CD4-positive, alpha-beta T cell treated with Interferon gamma for 1 hour (primary cell): Measurements from ENCODE around the gene DNASE1L2.
"Not testable (repeated sequence)": the region's sequence is repeated elsewhere in the genome, so short reads cannot be mapped to it uniquely, and the experiment has no call there.

Source experiments
- DNase-seq: peaks from one replicate; pipeline ENCODE4 v3.0.0-alpha.2; 2020

Gene DNASE1L2

DNA sequence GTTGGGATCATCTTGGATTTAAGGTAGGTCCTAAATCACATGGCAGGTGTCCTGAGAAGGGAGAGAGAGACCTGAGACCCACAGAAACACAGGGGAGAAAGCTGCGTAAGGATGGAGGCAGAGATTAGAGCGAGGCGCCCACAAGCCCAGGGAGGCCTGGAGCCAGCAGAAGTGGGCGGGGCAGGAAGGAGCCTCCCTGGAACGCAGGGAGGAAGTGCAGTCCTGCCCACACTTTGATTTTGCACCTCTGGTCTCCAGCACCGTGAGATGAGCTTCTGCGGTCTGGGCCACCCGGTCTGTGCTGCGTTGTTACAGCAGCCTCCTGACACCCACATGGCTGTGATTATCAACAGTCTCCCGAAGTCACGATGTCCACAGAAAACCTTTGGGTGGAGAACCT lies 6.4 kb downstream of the DNASE1L2 start:
- DNase-seq, result no peak

DNA sequence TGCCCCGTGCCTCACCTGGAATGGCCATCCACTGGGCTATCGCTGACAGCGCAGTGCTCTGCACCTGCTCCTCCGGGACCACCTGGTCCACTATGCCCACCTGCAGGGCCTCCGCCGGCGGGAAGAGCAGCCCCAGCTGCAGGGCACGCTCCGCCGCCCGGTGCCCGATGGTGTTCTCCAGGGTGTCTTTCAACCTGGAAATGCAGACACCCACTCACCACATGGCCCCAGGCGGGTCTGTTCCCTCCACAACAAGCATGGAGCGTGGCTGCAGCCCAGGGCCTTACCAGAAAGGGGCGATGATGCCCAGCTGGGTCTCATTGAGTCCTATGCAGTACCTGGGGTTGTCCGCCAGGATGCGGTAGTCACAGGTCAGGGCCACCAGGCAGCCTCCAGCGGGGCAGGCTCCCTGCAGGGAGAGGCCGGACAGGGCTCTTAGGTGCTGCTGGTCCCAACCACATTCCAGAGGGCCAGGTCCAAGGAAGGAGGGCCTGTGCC lies 6.8 kb downstream of the DNASE1L2 start:
- DNase-seq, result no peak

DNA sequence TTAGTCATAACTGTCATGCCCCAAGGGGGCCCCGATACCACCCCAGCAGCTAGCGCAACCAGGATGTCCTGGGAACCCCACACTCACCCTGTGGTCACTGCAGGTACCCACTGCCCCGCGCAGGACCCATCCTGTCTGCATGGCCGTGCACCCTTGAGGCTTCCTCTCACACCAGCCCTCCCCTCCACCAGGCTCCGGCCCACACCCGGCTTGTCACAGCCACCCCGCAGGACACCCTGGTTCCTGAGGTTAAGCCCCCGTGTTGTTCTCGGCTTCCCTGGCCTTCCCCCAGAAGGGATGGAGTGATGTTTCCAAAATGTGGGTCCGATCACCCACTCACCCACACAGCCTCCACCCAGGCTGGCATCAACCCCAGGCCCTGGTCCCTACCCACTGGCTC lies 7.5 kb downstream of the DNASE1L2 start:
- DNase-seq, result no peak

DNA sequence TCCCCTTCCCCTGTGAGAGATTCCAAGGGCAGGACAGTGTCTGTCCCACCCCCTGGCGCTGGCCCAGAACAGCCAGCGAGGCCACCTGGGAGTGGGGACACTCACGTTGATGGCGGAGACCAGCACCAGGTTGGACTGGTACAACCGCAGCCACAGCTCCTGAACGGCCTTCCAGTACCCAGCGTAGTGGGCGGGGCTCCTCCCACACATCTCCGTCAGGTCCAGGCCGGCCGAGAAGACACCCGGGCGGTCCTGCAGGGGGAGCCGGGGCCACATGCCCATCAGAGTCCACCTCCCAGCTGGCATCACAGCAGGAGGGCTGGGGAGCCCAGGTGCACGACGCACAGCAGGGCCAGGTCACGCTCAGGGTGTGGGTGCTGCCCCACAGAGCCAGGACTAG lies 8.1 kb downstream of the DNASE1L2 start:
- no peak for DNase-seq

DNA sequence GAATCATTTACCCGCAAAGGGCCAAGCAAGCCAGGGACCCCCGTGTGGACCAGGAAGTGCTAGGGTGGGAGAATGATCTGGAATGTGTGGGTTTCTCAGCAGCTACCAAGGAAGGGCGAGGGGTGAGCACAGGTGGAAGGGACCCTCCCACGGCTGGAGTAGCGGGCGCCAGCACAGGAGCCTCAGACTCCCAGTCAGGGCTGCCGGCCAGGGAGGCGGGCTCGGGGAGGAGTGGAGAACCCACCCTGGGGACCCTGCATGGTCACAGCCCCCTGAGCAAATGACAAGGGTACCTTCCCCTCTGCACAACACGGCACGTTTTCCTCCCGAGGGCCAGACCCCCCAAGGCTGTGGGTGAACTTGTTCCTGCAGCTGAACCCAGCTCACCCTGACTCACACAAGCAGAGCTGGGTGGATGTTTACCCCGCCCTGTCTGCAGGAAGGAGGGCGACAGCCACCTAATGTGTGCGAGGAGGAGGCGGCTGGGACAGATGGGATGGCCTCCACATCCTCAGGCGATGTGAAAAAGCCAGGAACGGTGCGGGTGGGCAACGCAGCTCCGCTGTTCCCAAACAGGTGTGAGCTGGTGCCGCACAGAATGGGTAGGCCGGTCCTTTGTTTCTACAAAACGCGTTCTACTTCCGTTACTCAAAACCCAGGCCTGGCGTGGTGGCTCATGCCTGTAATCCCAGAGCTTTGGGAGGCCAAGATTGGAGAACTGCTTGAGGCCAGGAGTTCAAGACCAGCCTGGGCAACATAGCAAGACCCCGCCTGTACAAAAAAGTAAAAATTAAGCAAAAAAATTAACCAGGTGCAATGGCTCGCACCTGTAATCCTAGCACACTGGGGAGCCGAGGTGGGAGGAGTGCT lies 8.9 kb downstream of the DNASE1L2 start:
- DNase-seq, result no peak

DNA sequence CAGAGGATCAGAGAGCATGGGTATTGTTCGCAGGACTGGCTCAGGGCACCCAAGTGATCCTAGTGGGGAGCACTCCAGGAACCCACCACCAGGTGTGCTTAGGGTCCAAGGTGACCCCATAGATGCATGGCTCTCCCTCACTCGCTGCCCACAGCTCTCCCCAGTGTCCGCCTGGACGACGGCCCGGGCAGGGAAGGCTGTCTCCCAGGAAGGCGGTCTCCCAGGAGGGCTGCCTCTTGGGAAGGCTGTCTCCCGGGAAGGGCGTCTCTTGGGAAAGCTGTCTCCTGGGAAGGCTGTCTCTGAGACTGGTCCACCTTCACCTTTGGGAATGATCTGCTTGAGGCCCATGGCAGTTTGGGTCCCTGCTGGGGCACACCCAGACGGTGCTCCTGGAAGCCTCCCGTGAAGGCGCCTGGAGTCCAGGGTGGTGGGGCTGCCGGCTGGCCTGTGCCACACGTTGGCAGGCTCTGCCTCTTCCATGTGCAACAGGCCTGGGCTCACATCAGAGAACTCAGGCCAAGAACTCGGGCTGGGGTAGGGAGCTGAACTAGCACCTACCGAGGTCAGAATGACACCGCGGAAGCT lies 10.1 kb downstream of the DNASE1L2 start:
- DNase-seq, result no peak

DNA sequence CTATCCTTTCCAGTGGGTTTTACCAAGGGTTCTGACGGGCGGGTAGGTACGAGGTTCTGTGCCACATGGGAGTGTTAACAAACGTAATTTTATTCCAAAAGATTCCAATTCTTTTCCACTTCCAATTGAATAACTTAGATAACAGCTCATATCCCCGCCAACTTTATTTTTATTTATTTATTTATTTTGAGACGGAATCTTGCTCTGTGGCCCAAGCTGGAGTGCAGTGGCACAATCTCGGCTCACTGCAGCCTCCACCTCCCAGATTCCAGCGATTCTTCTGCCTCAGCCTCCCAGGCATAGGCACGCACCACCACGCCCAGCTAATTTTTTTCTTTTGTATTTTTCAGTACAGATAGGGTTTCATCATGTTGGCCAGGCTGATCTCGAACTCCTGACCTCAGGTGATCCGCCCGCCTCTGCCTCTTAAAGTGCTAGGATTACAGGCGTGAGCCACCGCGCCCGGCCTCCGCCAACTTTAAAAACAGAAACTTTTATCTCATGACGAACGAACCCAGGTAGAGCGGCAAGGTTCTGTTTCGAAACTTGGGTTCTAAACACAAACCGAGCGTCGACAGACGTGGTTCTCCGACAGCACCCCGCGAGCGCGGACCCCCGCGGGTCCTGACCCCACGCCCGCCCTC lies 14.5 kb downstream of the DNASE1L2 start:
- peak; percentile 53 for DNase-seq

DNA sequence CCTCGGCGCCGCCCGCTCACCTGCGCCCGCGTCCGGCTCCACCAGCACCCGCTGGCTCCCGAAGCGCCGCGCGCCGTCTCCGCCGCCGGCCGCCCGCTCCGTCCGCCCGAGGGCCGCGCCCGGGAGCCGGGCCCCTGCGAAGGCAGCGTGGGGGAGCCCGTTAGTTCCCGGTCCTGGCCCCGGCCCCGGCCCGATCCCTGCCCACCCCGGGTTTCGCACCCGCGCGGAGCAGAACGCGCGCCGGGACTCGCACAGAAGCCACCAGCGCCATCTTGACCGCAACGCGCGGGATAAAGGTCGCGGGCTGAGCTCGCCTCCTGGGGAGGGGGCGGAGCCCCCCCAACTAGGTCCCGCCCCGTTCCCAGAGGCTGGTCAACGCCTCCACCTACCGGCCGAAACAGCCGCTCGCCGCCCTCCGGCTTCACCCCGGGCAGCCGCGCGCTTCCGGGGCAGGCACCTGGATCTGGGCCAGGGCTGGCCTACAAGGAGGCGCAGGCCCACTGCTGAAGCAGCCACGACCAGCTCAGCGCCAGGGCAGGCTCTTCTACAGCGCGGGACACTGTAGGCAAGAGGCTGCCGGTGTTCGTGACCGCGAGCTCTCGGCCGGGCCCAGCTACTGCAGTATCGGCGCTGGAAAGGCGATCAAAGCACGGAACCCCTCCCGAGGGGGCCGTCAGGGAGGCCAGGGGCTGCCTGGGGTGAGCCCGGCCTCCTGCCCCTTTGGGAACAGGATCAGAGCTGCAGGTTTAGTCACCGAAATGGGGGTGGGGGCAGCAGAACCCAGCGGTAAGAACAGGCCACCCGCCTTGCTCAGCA lies 15.3 kb downstream of the DNASE1L2 start, which contains the start of gene ECI1:
Gene ECI1, minus strand, starts transcription at position 292 of the 816 bp plus-strand sequence. Its CDS starts 21 bp downstream, at position 271.
- peak; percentile 87 for DNase-seq

DNA sequence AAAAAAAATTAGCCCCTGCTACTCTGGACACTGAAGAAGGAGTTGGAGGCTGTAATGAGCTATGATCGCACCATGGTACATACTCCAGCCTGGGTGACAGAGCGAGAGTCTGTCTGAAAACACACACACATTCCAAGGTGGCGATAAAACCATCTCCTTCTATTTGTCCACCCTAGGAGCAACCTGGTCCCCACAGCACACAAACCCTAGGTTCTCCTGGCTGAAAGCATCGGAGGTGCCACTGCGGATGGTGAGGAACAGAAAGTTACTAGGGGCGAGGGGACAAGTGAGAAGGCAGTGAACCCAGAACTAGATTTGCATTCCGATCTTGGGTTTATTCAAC lies 16.5 kb downstream of the DNASE1L2 start:
- DNase-seq, result no peak

DNA sequence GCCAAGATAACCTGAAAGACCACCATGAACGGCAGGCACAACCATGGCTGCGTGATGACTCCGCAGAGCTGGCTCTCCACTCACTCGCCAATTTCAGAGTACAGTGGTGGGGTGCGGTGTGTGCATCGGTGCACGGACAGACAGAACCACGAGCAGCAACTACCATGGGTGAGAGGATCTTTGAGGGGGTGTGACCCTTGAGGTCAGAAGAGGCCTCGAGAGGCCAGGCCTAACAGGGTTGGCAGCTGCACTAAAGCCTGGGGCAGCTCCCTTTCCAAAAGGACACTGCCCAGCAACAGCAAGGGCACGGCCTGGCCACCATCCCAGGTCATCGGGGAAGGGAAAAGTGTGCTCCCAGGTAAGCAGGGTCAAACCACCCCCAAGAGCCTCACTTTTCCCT lies 17.0 kb downstream of the DNASE1L2 start:
- DNase-seq, result no peak

DNA sequence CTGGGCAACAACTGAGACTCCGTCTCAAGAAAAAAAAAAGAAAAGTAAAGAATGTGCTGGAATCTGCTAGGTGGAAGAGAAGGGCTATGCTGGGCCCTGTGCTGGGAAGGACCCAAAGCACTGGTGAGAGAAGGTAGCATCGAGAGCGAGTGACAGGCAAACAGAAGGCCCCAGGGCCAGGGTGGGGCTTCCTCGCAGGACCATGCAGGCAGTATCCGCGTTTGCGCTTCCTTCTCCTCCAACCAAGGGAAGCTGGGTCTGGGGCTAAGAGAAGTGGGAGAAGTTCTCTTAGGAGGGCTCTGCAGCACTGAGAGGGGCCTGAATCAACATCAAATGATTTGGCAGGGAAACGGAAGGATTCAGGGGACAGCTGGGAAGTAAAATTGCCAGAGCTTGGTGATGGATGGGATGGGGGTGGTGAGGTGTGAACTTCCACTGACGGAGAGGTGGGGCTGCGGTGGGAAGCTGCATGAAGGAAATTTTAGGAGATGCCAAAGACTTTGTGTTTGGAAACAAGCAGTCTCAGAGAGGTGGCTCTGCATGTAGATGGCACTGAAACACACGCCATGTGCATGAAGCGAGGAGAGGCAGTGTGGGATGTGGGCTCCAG lies 20.4 kb downstream of the DNASE1L2 start:
- no peak for DNase-seq

DNA sequence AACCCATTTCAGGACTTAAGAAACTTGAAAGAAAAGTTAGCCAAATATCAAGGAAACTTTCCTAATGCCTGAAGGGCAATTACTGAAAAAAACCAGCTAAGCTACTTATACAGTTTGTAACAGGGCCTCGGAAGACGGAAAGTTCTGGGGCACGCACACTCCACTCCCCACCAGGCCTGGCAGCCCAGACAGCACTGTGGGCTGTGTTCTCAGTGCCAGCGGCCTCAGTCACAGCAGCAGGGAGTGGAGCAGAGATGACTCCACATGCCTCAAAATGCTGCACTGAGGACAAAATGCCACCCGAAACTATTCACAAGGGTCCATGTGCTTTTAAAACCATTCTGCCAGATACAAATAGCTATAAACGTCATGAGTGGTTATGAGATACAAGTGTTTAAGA lies 21.5 kb downstream of the DNASE1L2 start:
- DNase-seq, result no peak

DNA sequence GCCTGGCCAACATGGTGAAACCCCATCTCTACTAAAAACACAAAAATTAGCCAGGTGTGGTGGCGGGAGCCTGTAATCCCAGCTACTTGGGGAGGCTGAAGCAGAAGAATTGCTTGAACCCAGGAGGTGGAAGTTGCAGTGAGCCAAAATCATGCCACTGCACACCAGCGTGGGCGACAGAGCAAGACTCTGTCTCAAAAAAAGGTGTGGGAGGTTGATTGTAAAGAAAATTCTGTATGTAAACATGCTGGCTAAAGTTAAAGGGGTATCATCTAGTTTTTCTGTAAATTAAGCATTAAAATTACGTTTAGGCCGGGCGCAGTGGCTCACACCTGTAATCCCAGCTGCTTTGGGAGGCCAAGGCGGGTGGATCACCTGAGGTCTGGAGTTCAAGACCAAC lies 22.3 kb downstream of the DNASE1L2 start:
- DNase-seq, result not testable (repeated sequence)

DNA sequence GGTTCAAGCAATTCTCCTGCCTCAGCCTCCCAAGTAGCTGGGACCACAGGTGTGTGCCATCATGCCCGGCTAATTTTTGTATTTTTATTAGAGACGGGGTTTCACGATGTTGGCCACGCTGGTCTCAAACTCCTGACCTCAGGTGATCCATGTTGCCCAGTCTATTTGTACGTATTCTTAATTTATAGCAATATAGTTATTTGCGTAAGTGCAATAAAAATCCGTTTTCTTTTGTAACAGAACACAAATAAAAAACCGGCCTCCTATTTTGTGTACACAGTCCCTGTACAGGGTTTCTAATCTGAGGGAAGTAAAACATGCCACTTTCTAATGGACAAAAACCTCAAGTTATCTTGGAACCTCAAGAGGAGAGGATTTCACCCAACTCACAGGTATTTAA lies 24.0 kb downstream of the DNASE1L2 start:
- DNase-seq, result no peak

DNA sequence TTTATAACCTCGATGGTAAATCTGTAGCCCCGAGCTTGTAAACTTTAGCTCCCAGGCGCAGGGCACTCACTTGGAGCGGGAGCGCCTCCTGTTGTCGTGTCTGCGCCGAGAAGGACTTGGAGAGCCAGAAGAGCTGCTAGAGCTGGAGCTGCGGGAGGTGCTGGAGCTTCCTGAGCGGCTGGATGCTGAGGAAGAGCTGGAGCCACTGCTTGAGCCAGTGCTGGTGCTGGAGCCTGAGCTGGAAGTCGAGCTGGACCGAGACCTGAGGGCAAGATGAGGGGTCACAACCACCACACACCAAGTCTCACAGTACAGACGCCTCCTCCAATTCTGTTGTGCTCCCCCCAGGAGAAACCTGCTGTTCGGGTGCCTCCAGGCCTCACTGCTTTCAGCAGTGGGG lies 26.8 kb downstream of the DNASE1L2 start:
- DNase-seq, result not testable (repeated sequence)

DNA sequence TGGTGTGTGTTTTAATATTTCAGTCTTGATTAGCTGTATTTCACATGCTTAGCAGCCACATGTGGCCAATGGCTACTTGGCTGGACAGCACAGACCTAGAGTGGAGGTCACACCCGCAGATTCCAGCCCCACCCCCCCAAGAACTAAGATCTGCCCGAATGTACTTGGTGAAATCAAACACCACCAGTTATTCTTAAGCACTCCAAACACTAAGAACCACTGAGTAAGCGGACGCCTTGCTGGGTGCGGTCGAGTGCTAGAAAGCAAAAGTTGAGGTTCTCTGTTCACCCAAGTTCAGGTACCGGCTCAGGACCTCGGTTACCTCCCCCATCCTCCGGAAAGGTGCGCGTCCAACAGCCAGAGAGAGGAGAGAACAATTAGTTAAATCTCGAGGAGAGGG lies 30.6 kb downstream of the DNASE1L2 start:
- not testable (repeated sequence) for DNase-seq

DNA sequence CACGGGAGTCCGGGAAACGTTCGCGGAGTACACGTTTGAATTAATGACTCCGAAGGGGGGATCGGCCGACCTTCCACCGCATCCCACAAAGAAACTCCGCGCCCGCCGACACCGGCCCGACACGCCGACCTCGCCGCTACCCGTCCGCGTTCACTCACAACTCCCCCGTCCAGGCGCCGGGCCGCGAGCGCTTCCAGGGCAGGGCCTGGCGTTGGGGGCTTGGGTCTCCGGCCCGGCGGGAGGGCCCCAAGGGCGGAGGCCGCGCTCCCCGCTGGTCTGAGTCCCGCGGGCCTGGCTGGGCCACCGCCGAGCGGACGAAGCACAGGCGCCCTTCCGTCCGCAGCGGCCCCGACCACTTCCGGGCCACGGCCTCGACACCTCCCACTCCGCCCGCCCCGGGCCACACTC lies 31.3 kb downstream of the DNASE1L2 start:
- not testable (repeated sequence) for DNase-seq

DNA sequence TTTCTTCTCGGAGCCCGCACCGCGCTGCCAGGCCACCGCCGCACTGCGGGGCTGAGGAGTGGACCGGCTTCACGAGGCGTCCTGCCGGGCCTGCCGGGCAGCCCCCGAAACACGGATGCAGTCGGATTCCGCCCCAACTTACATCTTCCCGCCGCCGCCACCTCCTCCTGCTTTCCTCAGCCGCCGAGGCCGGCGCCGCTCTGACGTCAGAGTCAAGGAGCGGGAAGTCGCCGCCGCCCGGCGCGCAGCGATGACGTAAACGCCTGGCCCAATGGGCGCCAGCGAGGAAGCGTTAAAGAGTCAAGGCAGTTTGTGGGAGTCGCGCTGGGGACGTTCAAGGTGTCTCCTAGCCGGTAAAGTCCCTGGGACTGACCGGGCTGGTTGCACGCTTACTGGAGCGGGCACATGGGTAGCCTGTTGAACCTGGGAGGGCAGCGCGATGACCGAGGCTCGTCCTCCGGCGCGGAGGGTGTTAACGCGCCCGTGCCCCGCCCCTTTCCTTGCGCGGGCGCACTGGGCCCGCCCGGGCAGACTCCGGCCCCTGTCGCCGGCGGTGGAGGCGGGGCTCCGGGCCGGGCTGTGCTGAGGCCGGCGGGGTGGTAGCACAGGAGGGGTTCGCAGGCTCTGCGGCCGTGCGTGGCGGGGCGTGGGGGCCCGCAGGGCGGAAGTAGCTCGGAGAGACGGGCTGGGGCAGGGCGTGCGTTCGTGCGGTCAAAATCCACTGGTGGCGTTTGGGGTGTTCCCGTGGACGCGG lies 31.8 kb downstream of the DNASE1L2 start, which contains the start of gene RNPS1:
Gene RNPS1, minus strand, starts transcription at position 214 of the 754 bp plus-strand sequence. CDS start 3,483 bp downstream, outside the sequence.
- peak; percentile 92 for DNase-seq

DNA sequence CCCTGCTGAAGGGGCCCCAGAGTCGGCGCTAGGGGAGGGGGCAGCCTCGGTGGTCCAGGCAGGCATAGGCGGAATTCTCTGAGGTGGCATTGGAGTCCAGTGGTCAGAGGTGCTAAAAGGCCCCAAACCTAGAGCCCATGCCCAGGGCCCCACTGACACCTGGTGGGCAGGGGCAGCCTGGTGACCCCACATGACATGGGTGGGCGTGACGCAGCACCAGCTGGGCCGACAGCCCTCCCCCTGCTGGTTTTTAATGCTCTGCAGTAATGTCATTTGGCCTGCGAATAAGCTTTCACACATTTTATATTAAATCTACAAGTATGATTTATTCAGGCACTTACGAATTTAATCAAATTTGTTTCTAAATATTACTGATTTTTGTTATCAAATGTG lies 33.8 kb downstream of the DNASE1L2 start:
- no peak for DNase-seq

DNA sequence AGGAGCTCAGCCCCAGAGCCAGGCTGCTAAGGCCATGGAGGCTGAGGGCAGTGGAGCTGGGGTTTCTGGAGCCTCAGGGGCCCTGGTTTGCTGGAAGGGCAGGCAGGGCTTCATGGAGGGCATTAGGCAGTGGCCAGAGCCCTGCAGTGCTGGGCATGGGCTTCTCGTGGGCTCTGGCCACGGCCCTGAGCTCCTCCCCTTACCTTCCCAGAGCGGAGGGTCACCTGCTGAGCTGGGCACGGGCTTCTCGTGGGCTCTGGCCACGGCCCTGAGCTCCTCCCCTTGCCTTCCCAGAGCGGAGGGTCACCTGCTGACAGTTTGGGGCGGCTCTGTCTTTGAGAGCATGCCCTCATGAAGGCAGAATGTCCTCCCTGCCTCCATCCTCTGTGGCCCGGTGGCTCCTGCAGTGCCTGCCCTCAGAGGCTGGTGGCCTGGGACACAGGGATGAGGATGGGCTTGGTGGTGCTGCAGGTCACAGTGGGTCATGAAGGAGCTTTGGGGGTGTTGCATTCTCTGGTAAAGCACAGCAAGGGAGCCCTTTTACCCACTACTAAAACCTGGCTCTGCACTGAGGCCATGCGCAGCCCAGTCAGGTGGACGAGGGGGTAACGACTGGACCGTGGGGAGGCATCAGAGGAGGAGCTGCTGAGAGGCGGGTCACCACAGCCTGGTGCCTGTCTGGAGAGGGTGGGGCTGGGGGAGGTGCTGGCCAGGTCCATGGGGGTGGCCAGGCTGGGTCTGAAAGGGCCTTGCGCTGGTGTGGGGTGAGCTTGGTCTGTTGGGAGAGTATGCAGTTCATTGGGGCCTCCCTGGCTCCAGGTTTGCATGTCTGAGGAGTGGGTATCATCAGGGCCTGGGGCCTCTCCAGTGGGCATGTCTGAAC lies 34.6 kb downstream of the DNASE1L2 start:
- DNase-seq, result no peak
